COLO668 (cell line): ENCODE measurements around the gene GBP5.
"Not testable (repeated sequence)": the region's sequence is repeated elsewhere in the genome, so short reads cannot be mapped to it uniquely, and the experiment has no call there.

Experiments used
- DNase-seq: peaks from one replicate; lab custom pipeline; 2025; ENCODE audit not compliant: unreplicated experiment; lab: John Stamatoyannopoulos, UW

Gene GBP5

GRCh38 chr1:89284078-89284763, 11.6 kb upstream of the GBP5 start:
- DNase-seq: not testable (repeated sequence)

GRCh38 chr1:89280766-89281165, 8.1 kb upstream of the GBP5 start:
- DNase-seq: no peak

GRCh38 chr1:89279011-89279466, 6.4 kb upstream of the GBP5 start:
- DNase-seq: no peak

GRCh38 chr1:89277725-89278124, 5.1 kb upstream of the GBP5 start:
- DNase-seq: no peak

- no peak for DNase-seq
These were observed 4.0 kb upstream of the GBP5 start for GRCh38 chr1:89276690-89277089.

GRCh38 chr1:89274411-89274857, 1.8 kb upstream of the GBP5 start:
- DNase-seq: no peak

- DNase-seq: no peak
These were observed 691 bp upstream of the GBP5 start for GRCh38 chr1:89273324-89273778.

- no peak for DNase-seq
These were observed 1.2 kb downstream of the GBP5 start for GRCh38 chr1:89271341-89272015.

GRCh38 chr1:89270423-89270822, 2.2 kb downstream of the GBP5 start:
- no peak for DNase-seq

- DNase-seq: no peak
These were observed 3.4 kb downstream of the GBP5 start for GRCh38 chr1:89269277-89269676.

- no peak for DNase-seq
These were observed 10.0 kb downstream of the GBP5 start for GRCh38 chr1:89262643-89263042.

GRCh38 chr1:89261926-89262515, 10.6 kb downstream of the GBP5 start:
- DNase-seq: no peak

GRCh38 chr1:89260566-89261255, 11.9 kb downstream of the GBP5 start:
- no peak for DNase-seq

- DNase-seq: peak; percentile 66
These were observed 12.6 kb downstream of the GBP5 start for GRCh38 chr1:89260042-89260441.

GRCh38 chr1:89259283-89259971, 13.2 kb downstream of the GBP5 start:
- no peak for DNase-seq

- no peak for DNase-seq
These were observed 15.6 kb downstream of the GBP5 start for GRCh38 chr1:89257041-89257440.

- DNase-seq: not testable (repeated sequence)
These were observed 17.1 kb downstream of the GBP5 start for GRCh38 chr1:89255581-89255980.

GRCh38 chr1:89254658-89255287, 17.9 kb downstream of the GBP5 start:
- DNase-seq: peak; percentile 68

- DNase-seq: no peak
These were observed 29.6 kb downstream of the GBP5 start for GRCh38 chr1:89243046-89243445.
